K562 (cell line): ENCODE measurements around the gene PGPEP1. TPM values are rescaled to one million over a fixed set of nuclear protein-coding genes. Genes with fewer than 3 reads are reported as not detected.

ENCODE experiments used
- ARID1B ChIP-seq: fragments of 450-650 bp; IDR thresholded peaks from 2 replicates; pipeline ENCODE4 v1.6.1; 2016; ENCODE audit warnings: antibody characterized with exemption, mild to moderate bottlenecking, inconsistent platforms
- ATF1 ChIP-seq, 2 experiments: fragments of 450-650 bp in 1 of 2; IDR thresholded peaks; 2 replicates each; pipeline ENCODE4 v1.6.1; 2016; ENCODE audit warnings: missing compliant biosample characterization in 1 of 2, missing genetic modification characterization in 1 of 2
- DDX20 ChIP-seq: fragments of 450-650 bp; IDR thresholded peaks from 2 replicates; pipeline ENCODE4 v1.6.1; 2016; ENCODE audit warnings: missing genetic modification characterization, low read depth, mild to moderate bottlenecking, missing compliant biosample characterization, moderate library complexity
- ETV6 ChIP-seq, 3 experiments: fragments of 150-350 bp in 1 of 3; sonication (generic) in 1 of 3; formaldehyde crosslinking in 1 of 3; IDR thresholded peaks; 2 replicates each; pipeline versions ENCODE4 v1.6.1 to v1.8.0; 2014 to 2022; ENCODE audit warnings: borderline replicate concordance in 2 of 3, low read depth in 2 of 3, antibody characterized with exemption in 1 of 3, low read length in 1 of 3, mild to moderate bottlenecking in 1 of 3, missing genetic modification reagents in 1 of 3
- GATAD2A ChIP-seq: fragments of 450-650 bp; IDR thresholded peaks from 2 replicates; pipeline ENCODE4 v1.6.1; 2017
- KLF10 ChIP-seq: fragments of 250-450 bp; sonication (Bioruptor Pico); IDR thresholded peaks from 2 replicates; pipeline ENCODE4 v1.6.1; 2021; ENCODE audit warnings: matching md5 sums
- MAZ ChIP-seq, 2 experiments: fragments of 450-650 bp in 1 of 2; sonication (generic) in 1 of 2; formaldehyde crosslinking; IDR thresholded peaks in 1 of 2; conservative IDR thresholded peaks in 1 of 2; 2 replicates each; pipeline versions ENCODE4 v1.4.0 to v1.5.0; 2020; ENCODE audit warnings: mild to moderate bottlenecking in 1 of 2, missing genetic modification reagents in 1 of 2
- RBFOX2 ChIP-seq: fragments of 200-400 bp; formaldehyde crosslinking; IDR thresholded peaks from 2 replicates; pipeline ENCODE4 v1.6.1; 2017; ENCODE audit warnings: low read depth, mild to moderate bottlenecking, low read length, moderate library complexity
- STAT5B ChIP-seq: fragments of 250-450 bp; sonication (Bioruptor Pico); IDR thresholded peaks from 2 replicates; pipeline ENCODE4 v1.8.0; 2021; ENCODE audit warnings: mild to moderate bottlenecking, inconsistent platforms
- THRAP3 ChIP-seq: fragments of 450-650 bp; IDR thresholded peaks from 2 replicates; pipeline ENCODE4 v1.6.1; 2016; ENCODE audit warnings: mild to moderate bottlenecking, inconsistent platforms, borderline replicate concordance
- ZC3H11A ChIP-seq: IDR thresholded peaks from 2 replicates; pipeline ENCODE4 v1.6.1; 2012; ENCODE audit warnings: low read depth, low read length, improper control_type of control experiment
- ZNF41 ChIP-seq: fragments of 250-450 bp; sonication (Bioruptor Pico); conservative IDR thresholded peaks from 2 replicates; pipeline ENCODE4 v1.4.0; 2020; ENCODE audit warnings: mild to moderate bottlenecking
- ZNF695 ChIP-seq: fragments of 450-650 bp; formaldehyde crosslinking; IDR thresholded peaks from 2 replicates; pipeline ENCODE4 v1.4.0; 2020; ENCODE audit warnings: mild to moderate bottlenecking, moderate library complexity
- polyA plus RNA-seq, 8 experiments: library from polyadenylated mRNA; depleted of rRNA in 4 of 8; stranded (reverse) in 5 of 8; unstranded in 3 of 8; fragments of >200 nt; fragmentation: Nextera tagmentation in 2 of 8; fragmentation: Illumina TruSeq in 1 of 8; extraction: Ambion mirVana in 2 of 8; extraction: Trizol in 1 of 8; gene quantifications; 2 replicates each; pipeline versions ENCODE4 v1.2.1 to v1.2.3, GENCODE V29; 2011 to 2014; ENCODE audit warnings: inconsistent platforms in 1 of 8, missing spikeins in 1 of 8
- total RNA-seq, 7 experiments: library from RNA; depleted of rRNA in 6 of 7; stranded (reverse); fragments of >200 nt in 6 of 7; fragmentation: Illumina TruSeq in 2 of 7; extraction: Trizol in 2 of 7; gene quantifications; 2 replicates each; pipeline versions ENCODE4 v1.2.1 to v1.2.3, GENCODE V29; 2011 to 2021; ENCODE audit warnings: low replicate concordance in 1 of 7
- TF ChIP-seq, protein P1 (sequence below): fragments of 450-650 bp; conservative IDR thresholded peaks from 2 replicates; pipeline ENCODE4 v1.6.1; 2016; ENCODE audit warnings: missing genetic modification characterization, low read depth, mild to moderate bottlenecking, control low read depth, missing compliant biosample characterization
- TF ChIP-seq, protein P2 (sequence below): fragments of 250-450 bp; sonication (Bioruptor Pico); IDR thresholded peaks from 2 replicates; pipeline ENCODE4 v1.9.0; 2021; ENCODE audit warnings: mild to moderate bottlenecking, inconsistent platforms
- TF ChIP-seq, protein P3 (sequence below), 2 experiments: IDR thresholded peaks; 2 replicates each; pipeline ENCODE4 v1.6.1; 2011; ENCODE audit warnings: borderline replicate concordance in 1 of 2, control low read depth in 1 of 2, low read depth in 1 of 2, low read length in 1 of 2, mild to moderate bottlenecking in 1 of 2, mixed read lengths in 1 of 2, moderate library complexity in 1 of 2; ENCODE audit not compliant: insufficient read depth in 1 of 2, insufficient read length in 1 of 2, poor library complexity in 1 of 2, severe bottlenecking in 1 of 2; ENCODE audit errors: extremely low read depth in 1 of 2
- TF ChIP-seq, protein P4 (sequence below): fragments of 200-800 bp; sonication (Bioruptor generic); IDR thresholded peaks from 2 replicates; pipeline ENCODE4 v1.6.1; 2017; ENCODE audit warnings: missing genetic modification characterization, missing compliant biosample characterization
- TF ChIP-seq, protein P5 (sequence below): fragments of 450-650 bp; IDR thresholded peaks from 2 replicates; pipeline ENCODE4 v1.6.1; 2016; ENCODE audit warnings: antibody characterized with exemption

Gene PGPEP1
- total and polyA plus RNA-seq, 9 of the 15 experiments (the other 6 are each of a cell fraction or from before 2014, with no cell fraction given): 10.0 to 69.6 (median 33.5) TPM

DNA sequence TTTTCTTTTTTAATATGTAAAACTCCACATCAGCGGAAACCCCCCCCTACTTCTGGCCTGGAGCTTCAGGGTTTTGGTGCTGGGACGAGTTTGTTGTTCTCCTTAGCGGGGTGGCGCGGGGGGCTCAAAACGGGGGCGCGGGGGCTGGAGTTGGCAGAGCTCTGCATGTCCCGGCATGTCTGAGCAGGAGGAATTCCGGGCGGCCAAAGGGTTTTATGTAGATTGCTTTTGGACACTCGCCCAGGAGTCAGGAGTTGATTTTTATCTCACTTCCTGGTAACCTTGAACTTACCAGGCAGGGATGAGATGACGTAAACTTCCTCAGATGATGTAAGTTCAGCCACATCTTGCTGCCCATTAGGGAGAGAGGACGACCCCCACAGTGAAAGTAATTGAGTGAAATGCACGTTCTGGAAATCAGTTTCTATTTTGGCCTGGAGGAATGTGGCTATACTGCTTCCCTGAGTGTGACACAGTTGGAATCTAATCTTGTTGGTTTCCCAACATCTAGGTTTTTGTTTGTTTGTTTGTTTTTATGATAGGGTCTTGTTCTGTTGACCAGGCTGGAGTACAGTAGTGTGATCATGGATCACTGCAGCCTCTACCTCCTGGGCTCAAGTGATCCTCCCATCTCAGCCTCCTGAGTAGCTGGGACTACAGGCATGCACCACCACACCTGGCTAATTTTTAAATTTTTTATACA, 24.6 kb downstream of the PGPEP1 start (continued):
- TF ChIP-seq, protein P1, sequence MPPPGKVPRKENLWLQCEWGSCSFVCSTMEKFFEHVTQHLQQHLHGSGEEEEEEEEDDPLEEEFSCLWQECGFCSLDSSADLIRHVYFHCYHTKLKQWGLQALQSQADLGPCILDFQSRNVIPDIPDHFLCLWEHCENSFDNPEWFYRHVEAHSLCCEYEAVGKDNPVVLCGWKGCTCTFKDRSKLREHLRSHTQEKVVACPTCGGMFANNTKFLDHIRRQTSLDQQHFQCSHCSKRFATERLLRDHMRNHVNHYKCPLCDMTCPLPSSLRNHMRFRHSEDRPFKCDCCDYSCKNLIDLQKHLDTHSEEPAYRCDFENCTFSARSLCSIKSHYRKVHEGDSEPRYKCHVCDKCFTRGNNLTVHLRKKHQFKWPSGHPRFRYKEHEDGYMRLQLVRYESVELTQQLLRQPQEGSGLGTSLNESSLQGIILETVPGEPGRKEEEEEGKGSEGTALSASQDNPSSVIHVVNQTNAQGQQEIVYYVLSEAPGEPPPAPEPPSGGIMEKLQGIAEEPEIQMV (tag): peak; percentile 68
- TF ChIP-seq ZC3H11A: no peak
- no peak for TF ChIP-seq KLF10
- peak; percentile 69 for TF ChIP-seq ZNF41 (CRISPR knock-in tag)
- peak; percentile 62; the same call in 1 of the 2 replicates for TF ChIP-seq GATAD2A
- TF ChIP-seq MAZ (CRISPR knock-in tag; conservative IDR thresholded peaks at IDR 0.05 in 1 of 2, IDR thresholded peaks at IDR 0.05 in 1 of 2): peak; percentile 51 to 78
- peak; percentile 89 for TF ChIP-seq ARID1B
- TF ChIP-seq THRAP3: no peak
- TF ChIP-seq, protein P2, sequence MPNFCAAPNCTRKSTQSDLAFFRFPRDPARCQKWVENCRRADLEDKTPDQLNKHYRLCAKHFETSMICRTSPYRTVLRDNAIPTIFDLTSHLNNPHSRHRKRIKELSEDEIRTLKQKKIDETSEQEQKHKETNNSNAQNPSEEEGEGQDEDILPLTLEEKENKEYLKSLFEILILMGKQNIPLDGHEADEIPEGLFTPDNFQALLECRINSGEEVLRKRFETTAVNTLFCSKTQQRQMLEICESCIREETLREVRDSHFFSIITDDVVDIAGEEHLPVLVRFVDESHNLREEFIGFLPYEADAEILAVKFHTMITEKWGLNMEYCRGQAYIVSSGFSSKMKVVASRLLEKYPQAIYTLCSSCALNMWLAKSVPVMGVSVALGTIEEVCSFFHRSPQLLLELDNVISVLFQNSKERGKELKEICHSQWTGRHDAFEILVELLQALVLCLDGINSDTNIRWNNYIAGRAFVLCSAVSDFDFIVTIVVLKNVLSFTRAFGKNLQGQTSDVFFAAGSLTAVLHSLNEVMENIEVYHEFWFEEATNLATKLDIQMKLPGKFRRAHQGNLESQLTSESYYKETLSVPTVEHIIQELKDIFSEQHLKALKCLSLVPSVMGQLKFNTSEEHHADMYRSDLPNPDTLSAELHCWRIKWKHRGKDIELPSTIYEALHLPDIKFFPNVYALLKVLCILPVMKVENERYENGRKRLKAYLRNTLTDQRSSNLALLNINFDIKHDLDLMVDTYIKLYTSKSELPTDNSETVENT (CRISPR knock-in tag): no peak
- TF ChIP-seq, protein P3, sequence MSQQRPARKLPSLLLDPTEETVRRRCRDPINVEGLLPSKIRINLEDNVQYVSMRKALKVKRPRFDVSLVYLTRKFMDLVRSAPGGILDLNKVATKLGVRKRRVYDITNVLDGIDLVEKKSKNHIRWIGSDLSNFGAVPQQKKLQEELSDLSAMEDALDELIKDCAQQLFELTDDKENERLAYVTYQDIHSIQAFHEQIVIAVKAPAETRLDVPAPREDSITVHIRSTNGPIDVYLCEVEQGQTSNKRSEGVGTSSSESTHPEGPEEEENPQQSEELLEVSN (IDR thresholded peaks at IDR 0.05; ENCODE audit: borderline replicate concordance in 1 of 2, extremely low read depth in 1 of 2, insufficient read depth in 1 of 2, insufficient read length in 1 of 2, low read depth in 1 of 2, low read length in 1 of 2, poor library complexity in 1 of 2, severe bottlenecking in 1 of 2): peak in 1 of 2 experiments; percentile 36
- TF ChIP-seq STAT5B: 0 out of 2 replicates have a peak, but pooled peaks have one; percentile 6
- TF ChIP-seq, protein P4, sequence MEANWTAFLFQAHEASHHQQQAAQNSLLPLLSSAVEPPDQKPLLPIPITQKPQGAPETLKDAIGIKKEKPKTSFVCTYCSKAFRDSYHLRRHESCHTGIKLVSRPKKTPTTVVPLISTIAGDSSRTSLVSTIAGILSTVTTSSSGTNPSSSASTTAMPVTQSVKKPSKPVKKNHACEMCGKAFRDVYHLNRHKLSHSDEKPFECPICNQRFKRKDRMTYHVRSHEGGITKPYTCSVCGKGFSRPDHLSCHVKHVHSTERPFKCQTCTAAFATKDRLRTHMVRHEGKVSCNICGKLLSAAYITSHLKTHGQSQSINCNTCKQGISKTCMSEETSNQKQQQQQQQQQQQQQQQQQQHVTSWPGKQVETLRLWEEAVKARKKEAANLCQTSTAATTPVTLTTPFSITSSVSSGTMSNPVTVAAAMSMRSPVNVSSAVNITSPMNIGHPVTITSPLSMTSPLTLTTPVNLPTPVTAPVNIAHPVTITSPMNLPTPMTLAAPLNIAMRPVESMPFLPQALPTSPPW (CRISPR knock-in tag): peak; percentile 81
- TF ChIP-seq ATF1 (CRISPR knock-in tag; IDR thresholded peaks at IDR 0.05): no peak
- TF ChIP-seq ATF1 (tag; IDR thresholded peaks at IDR 0.05): peak; percentile 90
- TF ChIP-seq, protein P5, sequence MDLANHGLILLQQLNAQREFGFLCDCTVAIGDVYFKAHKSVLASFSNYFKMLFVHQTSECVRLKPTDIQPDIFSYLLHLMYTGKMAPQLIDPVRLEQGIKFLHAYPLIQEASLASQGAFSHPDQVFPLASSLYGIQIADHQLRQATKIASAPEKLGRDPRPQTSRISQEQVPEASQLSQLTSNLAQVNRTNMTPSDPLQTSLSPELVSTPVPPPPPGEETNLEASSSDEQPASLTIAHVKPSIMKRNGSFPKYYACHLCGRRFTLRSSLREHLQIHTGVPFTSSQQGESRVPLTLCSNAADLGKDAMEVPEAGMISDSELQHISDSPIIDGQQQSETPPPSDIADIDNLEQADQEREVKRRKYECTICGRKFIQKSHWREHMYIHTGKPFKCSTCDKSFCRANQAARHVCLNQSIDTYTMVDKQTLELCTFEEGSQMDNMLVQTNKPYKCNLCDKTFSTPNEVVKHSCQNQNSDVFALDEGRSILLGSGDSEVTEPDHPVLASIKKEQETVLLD: peak; percentile 63; the same call in 1 of the 2 replicates
- TF ChIP-seq ETV6 (IDR thresholded peaks at IDR 0.05; ENCODE audit: borderline replicate concordance in 1 of 2, low read depth in 2 of 2, low read length in 1 of 2): peak; percentile 78 to 94
- no peak for TF ChIP-seq ETV6 (CRISPR knock-in tag; IDR thresholded peaks at IDR 0.05; ENCODE audit: borderline replicate concordance)
- TF ChIP-seq ZNF695 (CRISPR knock-in tag): no peak
- peak; percentile 72 for TF ChIP-seq DDX20 (tag)
- peak; percentile 53 for TF ChIP-seq RBFOX2
